ENCODE results near the gene SLITRK5. TPM values are rescaled to one million over a fixed set of nuclear protein-coding genes. Genes with fewer than 3 reads are reported as not detected.

The SLITRK5 gene
- 1 to 10 TPM; 1.7 to 1.8 (median 1.7) TPM for polyA plus RNA-seq (ENCODE audit: insufficient read length in 4 of 4)

- DNase-seq (ENCODE audit: low read depth in 4 of 4, low spot score in 2 of 4): peak in 2 of 4 donors; percentile 65 to 70
Measured at GRCh38 chr13:87671031-87671752, at the start of gene SLITRK5. TSS of gene SLITRK5 (plus strand) at chr13:87671371. CDS start at chr13:87675389, 4,018 bp downstream.

GRCh38 chr13:87622971-87623370 lies 48.2 kb upstream of the SLITRK5 start:
- DNase-seq (ENCODE audit: low read depth in 4 of 4, low spot score in 2 of 4): no peak

GRCh38 chr13:87656306-87656705 lies 14.9 kb upstream of the SLITRK5 start:
- DNase-seq (ENCODE audit: low read depth in 4 of 4, low spot score in 2 of 4): no peak

- DNase-seq (ENCODE audit: low read depth in 4 of 4, low spot score in 2 of 4): no peak
Measured at GRCh38 chr13:87661471-87661870, 9.7 kb upstream of the SLITRK5 start.

GRCh38 chr13:87666831-87667230 lies 4.3 kb upstream of the SLITRK5 start:
- DNase-seq (ENCODE audit: low read depth in 4 of 4, low spot score in 2 of 4): no peak

- DNase-seq (ENCODE audit: low read depth in 4 of 4, low spot score in 2 of 4): no peak
Measured at GRCh38 chr13:87667686-87668085, 3.5 kb upstream of the SLITRK5 start.

- no peak for DNase-seq (ENCODE audit: low read depth in 4 of 4, low spot score in 2 of 4)
Measured at GRCh38 chr13:87669379-87669978, 1.7 kb upstream of the SLITRK5 start.

- no peak for DNase-seq (ENCODE audit: low read depth in 4 of 4, low spot score in 2 of 4)
Measured at GRCh38 chr13:87671753-87672605, 808 bp downstream of the SLITRK5 start.

GRCh38 chr13:87674247-87674738 lies 3.1 kb downstream of the SLITRK5 start:
- no peak for DNase-seq (ENCODE audit: low read depth in 4 of 4, low spot score in 2 of 4)

- DNase-seq (ENCODE audit: low read depth in 4 of 4, low spot score in 2 of 4): no peak
Measured at GRCh38 chr13:87675851-87676250, 4.7 kb downstream of the SLITRK5 start.

- DNase-seq (ENCODE audit: low read depth in 4 of 4, low spot score in 2 of 4): no peak
Measured at GRCh38 chr13:87676254-87677042, 5.3 kb downstream of the SLITRK5 start.

- no peak for DNase-seq (ENCODE audit: low read depth in 4 of 4, low spot score in 2 of 4)
Measured at GRCh38 chr13:87677043-87677495, 5.9 kb downstream of the SLITRK5 start.

- DNase-seq (ENCODE audit: low read depth in 4 of 4, low spot score in 2 of 4): peak in 1 of 4 donors; percentile 20
Measured at GRCh38 chr13:87677496-87678371, 6.6 kb downstream of the SLITRK5 start.

- DNase-seq (ENCODE audit: low read depth in 4 of 4, low spot score in 2 of 4): no peak
Measured at GRCh38 chr13:87678372-87678752, 7.2 kb downstream of the SLITRK5 start.

GRCh38 chr13:87680298-87680697 lies 9.1 kb downstream of the SLITRK5 start:
- DNase-seq (ENCODE audit: low read depth in 4 of 4, low spot score in 2 of 4): peak in 1 of 4 donors; percentile 48

- no peak for DNase-seq (ENCODE audit: low read depth in 4 of 4, low spot score in 2 of 4)
Measured at GRCh38 chr13:87684850-87685742, 13.9 kb downstream of the SLITRK5 start.

- no peak for DNase-seq (ENCODE audit: low read depth in 4 of 4, low spot score in 2 of 4)
Measured at GRCh38 chr13:87696458-87696857, 25.3 kb downstream of the SLITRK5 start.

GRCh38 chr13:87698268-87698667 lies 27.1 kb downstream of the SLITRK5 start:
- no peak for DNase-seq (ENCODE audit: low read depth in 4 of 4, low spot score in 2 of 4)

Data from left renal cortex interstitium (tissue), 4 donors.